Frontal cortex (tissue), 4 donors: Measurements from ENCODE around the gene PDGFRB. TPM values are rescaled to one million over a fixed set of nuclear protein-coding genes. Genes with fewer than 3 reads are reported as not detected.
A peak's percentile ranks its signal among the peaks of the same experiment; 100 is the strongest.

Source experiments
- DNase-seq, 2 donors: peaks; one replicate each; pipeline ENCODE4 v3.0.0; 2012; ENCODE audit warnings: low spot score in 2 of 2
- FAIRE-seq: peaks from 2 replicates; lab custom pipeline; 2012; peaks lifted over from hg19 to GRCh38; lab: Jason Lieb, UNC
- total RNA-seq: library from RNA; depleted of rRNA; stranded (reverse); fragments of >200 nt; gene quantifications from one replicate; pipeline ENCODE4 v1.2.3, GENCODE V29; 2014
- donor health status: control.
- donor health status: control.
- donor health status: control.

PDGFRB gene
- total RNA-seq, 1 donor from 2014 or later = 12.2 TPM

- DNase-seq (peak in 1 of 2 donors; percentile 1), FAIRE-seq (no peak)
Observed at GRCh38 chr5:150077060-150077459, 78.6 kb downstream of the PDGFRB start.

GRCh38 chr5:150075806-150076205 is 79.8 kb downstream of the PDGFRB start:
- FAIRE-seq (no peak), DNase-seq (peak in 1 of 2 donors; percentile 1)

GRCh38 chr5:150075233-150075632 is 80.4 kb downstream of the PDGFRB start:
- DNase-seq (no peak), FAIRE-seq (no peak)

- FAIRE-seq = no peak
Observed at GRCh38 chr5:150073677-150074076, 82.0 kb downstream of the PDGFRB start.

GRCh38 chr5:150073086-150073625 is 82.5 kb downstream of the PDGFRB start:
- DNase-seq = no peak
- FAIRE-seq = no peak

More at GRCh38 chr5:150073677-150074076, 82.0 kb downstream of the PDGFRB start:
- DNase-seq = no peak

- FAIRE-seq = no peak
- no peak for DNase-seq
Observed at GRCh38 chr5:150070821-150071220, 84.8 kb downstream of the PDGFRB start.

- FAIRE-seq = no peak
- DNase-seq = no peak
Observed at GRCh38 chr5:150069672-150070627, 85.7 kb downstream of the PDGFRB start.

GRCh38 chr5:150068961-150069645 is 86.5 kb downstream of the PDGFRB start:
- DNase-seq (no peak), FAIRE-seq (no peak)

GRCh38 chr5:150068472-150068871 is 87.2 kb downstream of the PDGFRB start:
- no peak for DNase-seq
- FAIRE-seq = no peak

- FAIRE-seq = no peak
- no peak for DNase-seq
Observed at GRCh38 chr5:150068071-150068470, 87.6 kb downstream of the PDGFRB start.

- DNase-seq (no peak), FAIRE-seq (no peak)
Observed at GRCh38 chr5:150067405-150067960, 88.2 kb downstream of the PDGFRB start.

GRCh38 chr5:150066901-150067396 is 88.7 kb downstream of the PDGFRB start:
- DNase-seq (no peak), FAIRE-seq (no peak)

GRCh38 chr5:150066436-150066835 is 89.2 kb downstream of the PDGFRB start:
- no peak for FAIRE-seq

GRCh38 chr5:150065886-150066285 is 89.8 kb downstream of the PDGFRB start:
- DNase-seq (no peak), FAIRE-seq (no peak)

More at GRCh38 chr5:150066436-150066835, 89.2 kb downstream of the PDGFRB start:
- no peak for DNase-seq

GRCh38 chr5:150065346-150065745 is 90.3 kb downstream of the PDGFRB start:
- FAIRE-seq = no peak
- DNase-seq = no peak

- FAIRE-seq (no peak), DNase-seq (no peak)
Observed at GRCh38 chr5:150064681-150065220, 90.9 kb downstream of the PDGFRB start.
